GM19193 (cell line): ENCODE measurements around the gene FHL3.

ENCODE experiments used
- POLR2A ChIP-seq: IDR thresholded peaks from 4 replicates; pipeline ENCODE4 v1.6.1; 2011; ENCODE audit not compliant: insufficient read depth, insufficient read length; ENCODE audit errors: extremely low read depth

Gene FHL3

GRCh38 chr1:38003261-38004250 is 1.8 kb downstream of the FHL3 start:
- no peak for TF ChIP-seq POLR2A

- no peak for TF ChIP-seq POLR2A
Observed at GRCh38 chr1:38000529-38001455, 4.5 kb downstream of the FHL3 start.

- TF ChIP-seq POLR2A: no peak
Observed at GRCh38 chr1:38000233-38000528, 5.1 kb downstream of the FHL3 start.

- no peak for TF ChIP-seq POLR2A
Observed at GRCh38 chr1:37999430-38000232, 5.7 kb downstream of the FHL3 start.

DNA sequence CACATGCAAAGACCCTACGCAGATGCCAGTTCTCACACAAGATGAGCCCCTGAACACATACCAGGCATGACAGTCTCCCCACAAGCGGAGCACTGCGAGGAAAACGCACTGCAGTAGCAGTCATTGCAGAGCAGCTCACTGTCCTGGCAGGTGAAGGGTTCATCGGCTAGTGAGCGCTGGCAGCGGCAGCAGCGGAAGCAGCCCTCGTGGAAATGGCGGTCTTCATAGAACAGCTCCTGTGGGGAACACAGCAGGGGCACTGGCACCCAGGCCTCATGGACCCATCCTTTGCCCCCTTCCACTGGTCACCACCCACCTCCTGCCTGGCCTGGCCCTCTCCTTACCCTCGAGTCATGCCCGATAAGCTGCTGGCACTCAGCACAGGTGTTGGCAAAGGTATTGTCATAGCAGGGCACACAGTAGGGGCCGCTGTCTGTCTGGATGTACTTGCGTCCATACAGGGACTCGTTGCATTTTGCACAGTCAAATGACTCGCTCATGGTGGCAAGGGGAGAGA is 6.3 kb downstream of the FHL3 start:
- TF ChIP-seq POLR2A: no peak

GRCh38 chr1:37998089-37998808 is 7.1 kb downstream of the FHL3 start:
- TF ChIP-seq POLR2A: no peak

DNA sequence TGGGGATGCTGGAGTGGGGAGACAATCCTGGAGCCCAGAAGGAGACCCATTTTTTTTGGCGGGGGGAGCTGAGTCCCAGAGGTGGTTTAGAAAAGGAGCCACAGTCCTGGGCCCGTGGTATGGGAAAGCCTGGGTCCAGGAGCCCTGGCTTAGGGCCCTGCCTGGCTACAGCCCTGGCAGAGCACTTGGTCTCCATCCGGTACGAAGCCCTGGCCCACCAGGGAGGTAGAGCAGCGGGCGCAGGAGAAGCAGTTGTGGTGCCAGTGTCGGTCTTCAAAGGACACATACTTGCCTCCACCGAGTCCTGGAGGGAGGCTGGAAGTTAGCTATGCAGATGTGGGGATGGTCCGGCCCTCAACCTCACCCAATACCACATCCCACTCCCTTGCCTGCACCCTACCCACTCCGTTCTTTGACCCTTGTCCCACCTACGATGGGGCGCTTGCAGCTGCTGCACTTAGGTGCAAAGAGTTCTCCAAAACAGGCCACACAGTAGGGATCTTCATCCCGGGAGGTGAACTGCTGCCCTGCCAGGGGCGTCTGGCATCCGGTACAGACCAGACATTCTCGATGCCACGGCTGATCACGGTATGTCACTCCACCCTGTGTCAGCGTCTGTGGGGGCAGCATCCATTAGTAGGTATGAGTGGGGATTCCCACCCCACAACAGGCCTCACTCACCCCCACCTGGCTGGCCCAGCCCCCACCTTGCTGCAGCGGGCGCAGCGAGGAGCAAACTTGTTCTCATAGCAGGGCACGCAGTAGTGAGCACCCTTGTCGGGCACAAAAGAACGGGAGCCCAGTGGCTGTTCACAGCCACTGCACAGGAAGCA is 7.8 kb downstream of the FHL3 start:
- TF ChIP-seq POLR2A: no peak

GRCh38 chr1:37995751-37996345 is 9.5 kb downstream of the FHL3 start:
- TF ChIP-seq POLR2A: no peak

DNA sequence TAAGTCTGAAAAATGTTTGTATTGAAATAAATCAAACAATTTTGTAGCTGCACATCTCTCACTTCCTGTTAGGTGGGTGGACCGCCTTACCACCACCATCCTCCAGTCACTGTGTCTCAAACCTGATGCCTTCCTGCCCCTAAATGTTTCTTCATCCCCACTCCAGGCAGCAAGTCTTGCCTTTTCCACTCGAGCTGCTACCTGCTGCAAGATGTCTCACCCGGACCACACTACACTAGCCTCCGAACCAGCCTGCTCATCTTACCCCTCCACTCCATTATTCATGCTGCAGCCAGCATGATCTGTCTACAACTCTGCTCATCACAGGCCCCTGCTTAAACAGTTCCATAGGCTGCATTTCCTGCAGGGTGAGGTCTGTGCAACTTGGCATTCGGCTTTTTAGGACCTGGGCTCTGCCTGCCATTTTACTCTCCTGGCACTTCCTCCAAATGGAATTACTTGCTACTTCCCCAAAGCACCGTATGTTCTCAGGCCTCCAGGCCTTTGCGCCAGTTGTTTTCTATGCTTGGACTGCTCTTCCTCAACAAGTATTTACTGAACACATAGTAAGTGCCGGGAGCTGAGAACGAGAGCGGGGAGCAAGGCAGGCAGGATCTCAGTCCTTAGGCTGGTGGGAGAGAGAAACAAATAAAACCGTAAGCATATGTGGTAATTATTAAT is 10.3 kb downstream of the FHL3 start:
- no peak for TF ChIP-seq POLR2A

DNA sequence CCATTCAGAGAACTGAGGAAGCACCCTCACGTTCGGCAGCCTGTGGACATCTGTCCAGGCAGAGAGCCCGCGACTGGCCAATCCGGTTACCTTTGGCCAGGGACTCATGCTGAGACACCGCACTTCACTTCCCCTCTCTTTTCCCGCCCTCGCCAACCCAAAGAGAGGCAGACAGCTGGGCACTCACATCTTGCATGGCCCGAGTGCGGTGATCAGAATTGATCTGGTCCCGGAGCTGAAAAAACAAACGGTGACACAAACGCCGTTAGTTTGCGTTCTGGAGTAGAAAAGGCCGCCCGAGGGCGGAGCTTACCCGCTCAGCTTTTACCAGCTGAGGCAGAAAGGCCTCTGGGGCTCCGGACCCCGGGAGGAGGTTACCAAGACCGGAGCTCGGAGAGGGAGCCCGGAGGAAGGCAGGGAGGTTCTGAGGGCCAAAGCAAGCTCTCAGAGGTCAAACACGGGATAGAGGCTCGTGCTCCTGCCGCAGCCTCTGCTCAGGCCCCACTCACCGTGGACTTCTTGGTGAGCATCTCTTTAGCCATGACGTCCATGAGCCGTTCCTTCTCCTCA is 15.9 kb downstream of the FHL3 start:
- TF ChIP-seq POLR2A: no peak

DNA sequence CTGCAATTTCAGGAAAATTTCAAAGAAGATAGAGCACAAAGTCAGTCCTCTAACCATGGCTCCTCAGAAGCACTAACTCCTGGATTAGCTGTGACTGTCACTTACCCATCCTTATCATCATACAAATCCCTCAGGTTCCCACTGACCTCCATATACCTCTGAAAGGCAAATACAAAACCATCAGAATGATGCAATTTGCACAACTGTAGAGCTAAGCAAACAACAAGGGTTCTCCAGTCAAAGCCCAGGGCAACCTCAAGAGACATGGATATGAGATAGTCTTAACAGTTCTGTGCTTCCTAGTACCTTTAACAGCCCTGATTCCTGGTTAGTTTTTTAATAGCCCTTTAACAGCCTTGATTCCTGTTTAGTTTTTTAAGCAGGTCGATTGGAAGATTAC is 17.6 kb downstream of the FHL3 start:
- TF ChIP-seq POLR2A: no peak

DNA sequence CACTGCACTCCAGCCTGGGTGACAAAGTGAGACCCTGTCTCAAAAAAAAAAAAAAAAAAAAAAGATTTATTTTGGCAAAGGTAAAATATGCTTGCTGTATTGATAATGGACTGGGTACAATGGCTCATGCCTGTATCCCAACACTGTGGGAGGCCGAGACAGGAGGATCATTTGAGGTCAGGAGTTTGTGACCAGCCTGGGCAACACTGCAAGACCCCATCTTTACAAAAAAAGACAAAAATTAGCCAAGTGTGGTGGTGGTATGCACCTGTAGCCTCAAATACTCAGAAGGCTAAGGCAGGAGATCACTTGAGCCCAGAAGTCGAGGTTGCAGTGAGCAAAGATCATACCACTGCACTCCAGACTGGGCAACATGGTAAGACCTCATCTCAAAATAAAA is 21.8 kb downstream of the FHL3 start:
- TF ChIP-seq POLR2A: no peak
